CD14-positive monocyte (primary cell): ENCODE data around the gene ANO6. TPM values are rescaled to one million over a fixed set of nuclear protein-coding genes. Genes with fewer than 3 reads are reported as not detected.
A peak's percentile ranks its signal among the peaks of the same experiment; 100 is the strongest.

Experiments
- DNase-seq, 3 donors: peaks; one replicate each; pipeline ENCODE4 v3.0.0-alpha.2; 2011 to 2022
- H2AFZ ChIP-seq: 2 replicates; pipeline ENCODE4 v1.6.0; 2012; ENCODE audit warnings: mild to moderate bottlenecking, low read depth, low read length, inconsistent platforms; ENCODE audit not compliant: insufficient read depth, poor library complexity, severe bottlenecking
- H3K27ac ChIP-seq, 2 donors: 1 replicate in 1 of 2; 2 replicates in 1 of 2; pipeline ENCODE4 v1.5.1; 2012 to 2013; ENCODE audit warnings: low read length in 2 of 2, control low read depth in 1 of 2, inconsistent platforms in 1 of 2, low read depth in 1 of 2, mild to moderate bottlenecking in 1 of 2
- H3K27me3 ChIP-seq, 2 donors: one replicate each; pipeline versions ENCODE4 v1.6.0 to v1.6.1; 2011 to 2013; ENCODE audit warnings: low read length in 2 of 2; ENCODE audit not compliant: control insufficient read depth in 2 of 2, insufficient read depth in 2 of 2
- H3K36me3 ChIP-seq, 2 donors: replicated peaks in 1 of 2; 1 replicate in 1 of 2; 2 replicates in 1 of 2; pipeline versions ENCODE4 v1.5.1 to v1.6.1; 2012 to 2013; ENCODE audit warnings: low read length in 2 of 2, control low read depth in 1 of 2, inconsistent platforms in 1 of 2, mild to moderate bottlenecking in 1 of 2; ENCODE audit not compliant: insufficient read depth in 2 of 2, control insufficient read depth in 1 of 2
- H3K4me1 ChIP-seq, 2 donors: 1 replicate in 1 of 2; 2 replicates in 1 of 2; pipeline versions ENCODE4 v1.5.1 to v1.6.1; 2012 to 2013; ENCODE audit warnings: low read length in 2 of 2, control low read depth in 1 of 2, inconsistent platforms in 1 of 2, mild to moderate bottlenecking in 1 of 2, moderate library complexity in 1 of 2; ENCODE audit not compliant: insufficient read depth in 2 of 2, control insufficient read depth in 1 of 2
- H3K4me2 ChIP-seq: replicated peaks from 2 replicates; pipeline ENCODE3; 2012; ENCODE audit warnings: low read length, moderate library complexity, mild to moderate bottlenecking; ENCODE audit not compliant: poor library complexity, severe bottlenecking; ENCODE audit errors: extremely low read depth
- H3K4me3 ChIP-seq, 3 experiments: fragments of 200-600 bp in 1 of 3; sonication (generic) in 1 of 3; replicated peaks in 1 of 3; 1 replicate in 2 of 3; 2 replicates in 1 of 3; pipeline ENCODE4 v1.5.1; 2011 to 2013; ENCODE audit warnings: low read length in 3 of 3, mild to moderate bottlenecking in 3 of 3, control low read depth in 2 of 3, low read depth in 2 of 3, inconsistent platforms in 1 of 3, moderate library complexity in 1 of 3
- H3K79me2 ChIP-seq: 2 replicates; pipeline ENCODE4 v1.6.0; 2012; ENCODE audit warnings: mild to moderate bottlenecking, control low read depth, inconsistent platforms, low read length, moderate library complexity; ENCODE audit not compliant: insufficient read depth
- H3K9ac ChIP-seq: 2 replicates; pipeline ENCODE4 v1.6.0; 2017; ENCODE audit warnings: low read length, mild to moderate bottlenecking; ENCODE audit not compliant: insufficient read depth, poor library complexity, severe bottlenecking
- H3K9me3 ChIP-seq, 2 donors: replicated peaks in 1 of 2; 1 replicate in 1 of 2; 2 replicates in 1 of 2; pipeline versions ENCODE4 v1.5.1 to v1.6.1; 2012 to 2013; ENCODE audit warnings: low read length in 2 of 2, control low read depth in 1 of 2; ENCODE audit not compliant: control insufficient read depth in 1 of 2, insufficient read depth in 1 of 2
- H4K20me1 ChIP-seq: 2 replicates; pipeline ENCODE4 v1.6.0; 2012; ENCODE audit warnings: mild to moderate bottlenecking, low read length, control low read depth, moderate library complexity; ENCODE audit not compliant: insufficient read depth
- H3K27ac Mint-ChIP-seq, 7 donors: one replicate each; pipeline ENCODE4 v1.8.0; 2020; ENCODE audit warnings: mild to moderate bottlenecking in 7 of 7, mixed read lengths in 7 of 7, moderate library complexity in 6 of 7, inconsistent platforms in 2 of 7
- H3K27me3 Mint-ChIP-seq, 3 donors: one replicate each; pipeline ENCODE4 v1.8.0; 2021 to 2022; ENCODE audit warnings: low read depth in 3 of 3, mild to moderate bottlenecking in 3 of 3, mixed read lengths in 3 of 3, moderate library complexity in 3 of 3, inconsistent platforms in 1 of 3
- H3K36me3 Mint-ChIP-seq, 2 donors: one replicate each; pipeline ENCODE4 v1.8.0; 2020; ENCODE audit warnings: mixed read lengths in 2 of 2, inconsistent platforms in 1 of 2, mild to moderate bottlenecking in 1 of 2
- H3K4me1 Mint-ChIP-seq: one replicate; pipeline ENCODE4 v1.8.0; 2020; ENCODE audit warnings: mild to moderate bottlenecking, mixed read lengths
- H3K4me3 Mint-ChIP-seq, 2 donors: one replicate each; pipeline ENCODE4 v1.8.0; 2020; ENCODE audit warnings: mild to moderate bottlenecking in 2 of 2, mixed read lengths in 2 of 2, moderate library complexity in 1 of 2
- H3K9me3 Mint-ChIP-seq, 7 donors: one replicate each; pipeline ENCODE4 v1.8.0; 2020 to 2022; ENCODE audit warnings: mixed read lengths in 7 of 7, mild to moderate bottlenecking in 6 of 7, moderate library complexity in 6 of 7, inconsistent platforms in 2 of 7
- CTCF ChIP-seq: fragments of 200-600 bp; IDR thresholded peaks from one replicate; pipeline ENCODE4 v1.8.0; 2022; ENCODE audit warnings: antibody characterized with exemption, mild to moderate bottlenecking
- WGBS: methylation state at CpG from one replicate; pipeline ENCODE4 v1.1.5; 2013; ENCODE audit warnings: missing lambda C conversion rate; ENCODE audit not compliant: insufficient coverage; 5-methylcytosine and 5-hydroxymethylcytosine counted together
- intact Hi-C, 2 donors: fragments of 100-400 bp; cut with micrococcal nuclease; formaldehyde crosslinking; loops; one replicate each; pipeline versions ENCODE4 v1.15.0 to v1.15.1; 2023
- polyA plus RNA-seq, 3 donors: library from polyadenylated mRNA; depleted of rRNA in 1 of 3; unstranded in 2 of 3; stranded (reverse) in 1 of 3; fragments of 300-500 nt in 2 of 3; fragments of >200 nt in 1 of 3; fragmentation: Illumina TruSeq in 2 of 3; gene quantifications; 1 replicate in 2 of 3; 2 replicates in 1 of 3; pipeline ENCODE4 v1.2.3, GENCODE V29; 2012 to 2021

Gene ANO6
- polyA plus RNA-seq, 3 donors, result 20.2 to 48.7 (median 34.1) TPM

- H3K9ac ChIP-seq, result no peak overlapping the region
- H3K4me3 ChIP-seq, result no peak overlapping the region
- H4K20me1 ChIP-seq, result no peaks in the 10 kb centered on the region
- DNase-seq, result no peak
- Mint-ChIP-seq H3K27me3 (peaks cover 0 to 2% (median 0%) of the 10 kb centered on the region in 3 donors), H3K27ac (peak overlapping the region in 2 of 7 donors; percentile 3 to 58), H3K36me3 (peaks cover 91 to 92% of the 10 kb centered on the region in 2 donors), H3K4me3 (no peak overlapping the region), H3K9me3 (peaks cover 0 to 3% (median 0%) of the 10 kb centered on the region in 7 donors), H3K4me1 (no peaks in the 10 kb centered on the region)
- H3K9me3 ChIP-seq, result no peaks in the 10 kb centered on the region
- H3K27me3 ChIP-seq, result no peaks in the 10 kb centered on the region
- H3K36me3 ChIP-seq, result peaks cover 71 to 99% of the 10 kb centered on the region in 2 donors
- intact Hi-C loops, result no loop called here
- no peak overlapping the region for H3K4me2 ChIP-seq
- H3K79me2 ChIP-seq, result no peaks in the 10 kb centered on the region
- no peak overlapping the region for H3K27ac ChIP-seq
- no peaks in the 10 kb centered on the region for H3K4me1 ChIP-seq
- no peak overlapping the region for H2AFZ ChIP-seq
- no peak for TF ChIP-seq CTCF
- 100% methylated on average over 3 of the region's 4 CpGs for WGBS
These were observed 211.1 kb downstream of the ANO6 start for GRCh38 chr12:45427042-45427441.

GRCh38 chr12:45429831-45430230, 213.9 kb downstream of the ANO6 start:
- Histone ChIP-seq H3K4me3 (no peak overlapping the region), H3K36me3 (peaks cover 47 to 94% of the 10 kb centered on the region in 2 donors), H3K27ac (no peak overlapping the region), H3K4me1 (peaks cover 0 to under 1% of the 10 kb centered on the region in 2 donors), H4K20me1 (no peaks in the 10 kb centered on the region), H3K4me2 (no peak overlapping the region), H3K79me2 (no peaks in the 10 kb centered on the region), H3K9ac (no peak overlapping the region), H3K9me3 (no peaks in the 10 kb centered on the region), H2AFZ (no peak overlapping the region), H3K27me3 (no peaks in the 10 kb centered on the region)
- intact Hi-C loops, result no loop called here
- Mint-ChIP-seq H3K27me3 (peaks cover 0 to 2% (median 1%) of the 10 kb centered on the region in 3 donors), H3K9me3 (peaks cover 0 to 3% (median 0%) of the 10 kb centered on the region in 7 donors), H3K36me3 (peaks cover 84 to 88% of the 10 kb centered on the region in 2 donors), H3K4me1 (peaks cover under 1% of the 10 kb centered on the region), H3K4me3 (no peak overlapping the region), H3K27ac (no peak overlapping the region)
- TF ChIP-seq CTCF, result no peak
- no peak for DNase-seq
- no CpG with 5 or more reads among the region's 1 CpG for WGBS
